NOMO-1 treated with DMSO at 0.1 percent for 48 hours (cell line): ENCODE results near the gene BNIP3.
"Not testable (repeated sequence)": the region's sequence is repeated elsewhere in the genome, so short reads cannot be mapped to it uniquely, and the experiment has no call there.

Experiments used
- DNase-seq: peaks from one replicate; lab custom pipeline; 2025; ENCODE audit not compliant: unreplicated experiment; lab: John Stamatoyannopoulos, UW

The BNIP3 gene

DNA sequence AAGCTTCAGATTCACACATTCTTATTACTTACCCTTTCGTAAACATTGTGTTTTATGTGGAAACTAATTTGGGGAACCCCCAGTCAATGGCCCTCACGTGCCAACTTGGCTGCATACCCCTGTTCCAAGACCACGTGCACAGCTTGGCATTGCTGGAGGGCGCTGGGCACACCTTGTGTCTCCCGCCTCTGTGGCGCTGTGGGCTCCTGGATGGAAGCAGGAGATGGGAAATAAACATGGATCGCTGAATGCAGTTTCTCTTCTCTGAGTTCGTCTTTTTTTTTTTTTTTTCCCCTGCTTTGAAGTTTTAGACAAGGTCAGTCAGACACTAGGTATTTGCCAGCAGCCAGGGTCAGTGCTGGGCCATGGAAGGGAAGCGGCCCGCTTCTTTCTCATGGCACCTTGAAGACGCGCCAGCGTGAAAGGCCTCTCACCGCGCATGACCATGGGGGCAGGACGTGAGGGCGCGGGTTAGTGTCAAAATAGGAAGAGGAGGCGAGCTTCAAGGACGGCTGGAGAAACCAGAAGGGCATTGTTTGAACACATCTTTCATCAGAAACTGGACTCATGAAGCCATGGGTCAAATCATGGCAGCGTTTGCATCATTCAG, 27.3 kb downstream of the BNIP3 start:
- DNase-seq, result no peak

DNA sequence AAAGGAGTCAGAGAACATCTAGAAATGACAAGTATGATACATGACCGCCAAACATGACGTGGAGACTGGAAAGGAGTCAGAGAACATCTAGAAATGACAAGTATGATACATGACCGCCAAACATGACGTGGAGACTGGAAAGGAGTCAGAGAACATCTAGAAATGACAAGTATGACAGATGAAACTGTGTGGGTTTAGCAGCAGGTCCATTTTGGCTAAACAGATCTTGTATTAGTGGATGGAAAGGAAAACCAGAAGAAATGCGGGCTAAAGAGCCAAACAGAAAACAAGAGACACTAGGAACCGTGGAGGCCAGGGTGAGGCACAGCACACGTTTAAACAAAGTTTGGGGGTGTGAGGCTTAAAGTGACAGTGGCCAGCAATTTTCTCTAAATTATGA, 31.8 kb downstream of the BNIP3 start:
- DNase-seq, result not testable (repeated sequence)

DNA sequence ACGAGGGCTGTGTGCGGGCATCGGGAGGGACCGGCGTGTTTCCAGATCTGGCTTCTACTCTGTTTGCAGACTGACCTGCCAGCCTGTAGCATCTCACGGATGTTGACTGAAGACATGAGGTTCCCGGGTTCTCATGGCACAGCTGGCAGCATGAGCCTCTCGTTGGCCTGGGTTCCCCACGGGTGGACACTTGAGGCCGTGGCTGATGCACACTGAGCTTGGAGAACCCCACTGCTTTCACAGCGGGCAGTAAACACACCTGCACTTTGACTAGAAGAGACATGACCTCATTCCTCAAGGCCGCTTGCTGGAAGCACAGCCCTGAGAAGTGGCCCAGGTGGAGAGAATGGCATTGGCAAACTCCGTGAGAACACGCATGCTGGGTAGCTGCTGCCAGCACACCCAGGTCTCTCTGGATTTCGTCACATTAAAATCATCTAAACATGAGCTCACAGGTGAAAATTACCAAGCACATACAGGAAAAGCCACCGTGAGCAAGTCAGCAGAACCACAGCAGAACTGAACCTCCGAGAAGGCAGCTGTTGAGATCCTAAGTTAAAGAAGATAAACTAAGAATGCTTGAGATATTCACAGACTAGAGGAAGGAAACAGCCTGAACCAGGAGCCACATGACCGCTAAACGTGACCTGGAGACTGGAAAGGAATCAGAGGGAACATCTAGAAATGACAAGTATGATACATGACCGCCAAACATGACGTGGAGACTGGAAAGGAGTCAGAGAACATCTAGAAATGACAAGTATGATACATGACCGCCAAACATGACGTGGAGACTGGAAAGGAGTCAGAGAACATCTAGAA, 32.5 kb downstream of the BNIP3 start:
- DNase-seq, result no peak

DNA sequence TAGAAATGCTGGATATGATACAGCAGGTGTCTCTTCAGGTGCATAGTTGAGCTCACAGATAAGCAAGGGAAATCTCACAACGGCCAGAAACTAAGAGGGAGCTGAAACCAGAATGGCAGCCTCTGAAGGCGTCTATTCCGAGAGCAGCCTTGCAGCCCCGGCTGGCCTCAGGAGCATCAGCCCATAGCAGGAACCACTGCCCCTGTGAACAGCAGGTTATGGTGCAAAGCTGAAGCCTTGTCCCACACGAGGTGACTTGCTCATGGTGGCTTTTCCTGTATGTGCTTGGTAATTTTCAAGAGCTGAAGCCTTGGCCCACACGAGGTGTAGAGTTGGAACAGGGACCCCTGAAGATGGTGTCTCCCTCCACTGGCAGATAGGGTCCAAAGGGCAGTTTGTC, 33.2 kb downstream of the BNIP3 start:
- DNase-seq, result no peak

DNA sequence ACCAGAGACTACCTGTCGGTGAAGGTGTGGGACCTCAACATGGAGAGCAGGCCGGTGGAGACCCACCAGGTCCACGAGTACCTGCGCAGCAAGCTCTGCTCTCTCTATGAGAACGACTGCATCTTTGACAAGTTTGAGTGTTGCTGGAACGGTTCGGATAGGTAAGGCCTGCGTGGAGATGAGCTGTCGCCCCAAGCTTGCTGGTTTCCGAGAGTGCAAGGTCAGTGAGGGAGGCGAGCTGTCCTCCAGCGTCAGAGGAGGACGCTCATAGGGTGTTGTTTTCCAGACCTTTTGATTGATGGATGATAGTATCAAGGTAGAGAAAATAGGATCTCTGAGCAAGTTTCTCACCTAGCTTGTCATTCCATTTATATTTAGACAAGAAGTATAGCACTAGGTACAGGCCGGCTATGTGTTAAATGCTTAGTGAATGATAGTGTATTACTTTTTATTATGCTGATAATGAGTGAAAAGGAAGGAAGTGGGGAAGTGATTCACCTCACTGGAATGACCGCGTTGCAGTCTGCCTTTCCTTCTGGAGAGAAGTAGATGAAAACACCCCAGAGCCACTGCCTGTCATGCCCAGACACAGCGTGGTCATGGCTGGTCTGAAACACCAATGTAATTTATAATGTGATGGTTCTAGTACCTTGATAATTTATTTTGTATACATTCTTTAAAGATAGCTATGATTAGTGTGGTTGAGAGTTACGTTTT, 33.9 kb downstream of the BNIP3 start:
- DNase-seq, result no peak

DNA sequence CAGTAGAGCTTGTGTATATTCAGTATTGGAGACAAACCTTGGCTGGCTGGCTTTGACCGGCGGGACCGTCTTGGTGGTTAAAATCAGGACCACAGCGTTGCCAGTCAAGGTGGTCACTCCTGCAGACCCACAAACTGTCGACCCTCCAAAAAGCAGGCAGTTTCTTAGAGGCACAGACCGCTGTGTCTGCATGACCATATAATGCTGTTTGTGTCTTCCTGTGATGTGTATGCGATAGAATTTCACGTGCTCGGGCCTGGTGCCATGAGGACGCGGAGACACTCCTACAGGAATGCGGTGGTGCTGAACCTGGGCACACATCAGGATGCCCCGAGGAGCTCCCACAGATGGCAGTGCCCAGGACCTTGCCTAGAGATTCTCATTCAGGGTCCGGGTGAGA, 34.8 kb downstream of the BNIP3 start:
- DNase-seq, result no peak

DNA sequence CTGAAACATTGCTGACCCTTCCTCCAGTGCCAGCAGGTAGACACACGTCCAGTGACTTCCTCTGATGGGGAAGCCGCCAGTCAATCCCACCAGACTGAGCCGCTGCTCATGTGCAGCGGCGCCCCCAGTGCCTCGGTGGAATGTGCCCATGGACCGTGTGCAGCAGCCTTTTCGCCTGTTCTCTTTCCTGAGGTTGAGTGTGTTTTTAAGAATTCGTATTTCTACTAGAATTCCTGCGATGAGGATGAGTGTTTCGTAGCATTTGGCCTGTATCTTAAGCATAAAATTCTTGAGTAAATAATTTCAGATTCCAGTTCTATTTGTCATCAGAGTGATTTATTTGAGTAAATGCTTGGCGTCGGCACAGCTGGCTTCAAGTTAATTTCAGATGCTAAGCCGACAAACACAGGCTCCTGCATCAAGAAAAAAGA, 35.4 kb downstream of the BNIP3 start:
- no peak for DNase-seq

DNA sequence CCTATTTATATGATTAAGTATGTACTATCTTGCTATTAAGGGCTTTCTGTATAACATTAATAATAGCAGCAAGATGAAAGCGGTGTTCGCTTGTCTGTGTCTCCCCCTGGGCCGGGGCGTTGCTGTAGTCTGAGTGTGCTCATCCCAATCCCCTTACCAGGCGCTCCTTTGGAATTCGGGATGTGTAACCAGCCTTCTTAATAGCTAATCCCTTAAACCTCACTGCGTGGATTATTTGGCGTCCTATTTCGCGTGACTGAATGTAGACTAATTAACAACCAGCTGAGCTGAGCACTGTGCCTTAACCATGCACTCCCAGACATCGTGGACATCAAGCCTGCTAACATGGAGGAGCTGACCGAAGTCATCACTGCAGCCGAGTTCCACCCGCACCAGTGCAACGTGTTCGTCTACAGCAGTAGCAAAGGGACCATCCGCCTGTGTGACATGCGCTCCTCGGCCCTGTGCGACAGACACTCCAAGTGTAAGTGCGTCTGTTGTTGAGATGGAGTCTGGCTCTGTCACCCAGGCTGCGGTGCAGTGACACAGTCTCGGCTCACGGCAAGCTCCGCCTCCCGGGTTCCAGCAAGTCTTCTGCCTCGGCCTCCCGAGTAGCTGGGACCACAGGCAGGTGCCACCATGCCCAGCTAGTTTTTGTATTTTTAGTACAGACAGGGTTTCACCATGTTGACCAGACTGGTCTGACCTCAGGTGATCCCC, 36.6 kb downstream of the BNIP3 start:
- DNase-seq, result no peak

DNA sequence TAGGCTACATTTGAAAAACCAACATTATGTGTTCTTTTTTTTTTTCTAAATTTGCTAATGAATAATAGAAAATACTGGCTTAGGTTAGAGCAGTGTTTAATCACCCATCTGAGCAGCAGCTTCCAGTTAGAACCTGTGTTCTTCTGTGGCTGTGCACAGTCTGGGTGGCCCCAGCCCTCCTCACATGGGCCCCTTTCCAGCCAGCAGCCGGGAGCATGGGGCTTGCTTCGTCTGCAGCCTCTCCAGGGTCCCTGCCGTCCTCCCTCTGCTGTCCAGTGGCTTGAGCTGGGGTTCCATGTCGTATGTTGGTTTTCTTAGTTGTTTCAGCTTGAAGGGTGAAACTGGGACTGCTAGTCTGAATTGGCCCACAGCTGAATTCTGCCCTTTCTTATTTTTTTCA, 37.3 kb downstream of the BNIP3 start:
- DNase-seq, result no peak

DNA sequence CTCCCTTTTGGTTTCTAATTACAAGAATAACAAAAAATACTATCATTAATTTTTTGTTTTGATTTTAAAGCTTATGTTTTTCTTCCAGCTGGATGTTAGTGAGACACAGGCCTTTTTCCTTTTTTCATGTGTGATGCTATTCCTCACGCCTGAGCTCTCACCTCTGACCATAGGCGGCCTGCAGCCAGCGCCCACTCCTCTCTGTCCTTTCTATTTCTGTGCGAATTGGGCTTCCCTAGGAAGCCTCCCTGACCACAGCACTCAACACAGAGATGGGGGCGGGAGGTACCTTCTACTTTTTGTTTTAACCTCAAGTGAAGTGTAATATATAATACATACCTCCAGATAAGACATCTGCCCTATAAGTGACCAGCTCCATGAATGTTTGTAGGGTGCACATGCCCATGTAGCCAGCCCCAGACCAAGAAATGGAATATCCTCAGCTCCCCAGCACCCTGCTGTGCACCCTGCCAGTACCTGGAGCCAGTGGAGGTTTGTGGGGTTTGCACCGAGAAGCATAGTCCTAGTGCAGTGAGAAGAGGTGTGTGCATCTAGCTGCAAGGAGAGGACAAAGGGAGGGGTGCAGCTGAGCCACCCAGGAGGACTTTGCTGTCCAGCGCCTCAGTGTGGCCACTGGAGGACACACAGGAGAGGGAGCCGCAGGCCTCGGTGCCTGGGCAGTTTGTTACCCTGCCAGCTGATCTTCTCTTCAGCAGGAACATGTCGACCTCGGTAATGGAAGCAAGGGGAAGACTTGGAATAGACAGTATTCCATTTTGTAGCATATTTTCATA, 38.5 kb downstream of the BNIP3 start:
- DNase-seq, result no peak

DNA sequence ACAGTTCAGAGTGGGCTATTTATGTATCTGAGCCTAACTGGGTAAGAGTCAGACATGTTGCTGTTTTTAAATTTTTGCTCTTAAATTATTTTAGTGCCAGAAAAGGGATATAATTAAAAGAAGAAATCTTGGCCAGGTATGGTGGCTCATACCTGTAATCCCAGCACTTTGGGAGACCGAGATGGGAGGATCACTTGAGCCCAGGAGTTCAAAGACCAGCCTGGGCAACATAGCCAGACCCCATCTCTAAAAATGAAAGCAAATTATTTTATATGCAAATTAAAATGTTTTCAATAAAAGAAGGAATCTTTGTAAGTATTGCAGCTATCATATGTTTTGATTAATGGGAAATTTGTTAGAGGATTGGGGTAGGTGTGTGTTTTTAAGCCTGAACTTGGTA, 39.3 kb downstream of the BNIP3 start:
- no peak for DNase-seq

DNA sequence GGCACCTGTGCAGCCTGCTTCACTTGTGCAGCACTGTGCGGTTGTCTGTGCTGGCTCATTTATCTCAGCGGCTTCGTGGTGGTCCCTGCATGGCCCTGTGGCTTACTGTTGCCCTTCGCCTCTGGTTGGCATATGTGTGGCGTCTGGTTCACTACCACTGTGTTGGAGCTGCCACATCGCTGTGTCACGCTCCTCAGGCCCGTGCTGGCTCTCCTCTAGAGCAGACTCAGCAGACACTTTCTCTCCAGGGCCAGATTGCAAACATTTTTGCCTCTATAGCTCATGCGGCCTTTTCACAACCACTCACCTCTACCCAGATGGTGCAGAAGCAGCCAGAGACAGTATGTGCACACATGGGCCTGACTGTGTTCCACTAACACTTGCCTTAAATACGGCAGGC, 43.0 kb downstream of the BNIP3 start:
- DNase-seq, result no peak

DNA sequence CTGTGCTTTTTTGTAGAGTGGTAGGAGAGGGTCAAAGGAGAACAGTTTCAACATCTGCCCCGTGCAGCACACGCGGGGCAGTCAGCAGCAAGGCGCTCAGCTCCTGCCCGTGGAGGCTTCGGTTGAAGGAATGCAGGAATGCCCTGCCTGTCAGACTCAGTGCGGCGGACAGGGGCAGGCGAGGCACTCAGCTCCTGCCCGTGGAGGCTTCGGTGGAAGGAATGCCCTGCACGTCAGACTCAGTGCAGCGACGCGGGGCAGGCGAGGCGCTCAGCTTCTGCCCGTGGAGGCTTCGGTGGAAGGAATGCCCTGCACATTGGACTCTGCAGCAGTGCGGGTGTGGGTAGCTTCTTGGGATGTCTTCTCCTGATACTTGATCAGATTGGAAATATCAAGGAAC, 43.9 kb downstream of the BNIP3 start:
- DNase-seq, result no peak

DNA sequence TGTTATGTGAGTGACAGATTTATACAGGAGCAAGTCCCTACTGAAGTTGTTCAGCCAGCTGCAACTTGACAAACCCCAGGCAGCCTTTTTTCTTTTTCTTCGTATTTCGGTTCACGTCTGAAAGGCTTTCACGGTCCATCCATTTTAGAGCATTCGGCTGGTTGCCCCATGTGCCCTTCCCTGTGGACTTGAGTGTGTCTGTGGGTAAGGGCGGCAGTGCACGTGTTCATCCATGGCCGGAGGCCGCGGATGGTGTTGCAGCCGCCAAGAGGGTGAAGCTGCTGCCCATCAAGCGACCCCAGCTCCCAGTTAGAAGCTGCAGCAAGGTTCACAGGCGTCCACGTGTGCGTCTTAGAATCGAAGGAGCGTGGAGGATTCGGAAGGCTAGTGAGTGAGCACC, 45.0 kb downstream of the BNIP3 start:
- no peak for DNase-seq

DNA sequence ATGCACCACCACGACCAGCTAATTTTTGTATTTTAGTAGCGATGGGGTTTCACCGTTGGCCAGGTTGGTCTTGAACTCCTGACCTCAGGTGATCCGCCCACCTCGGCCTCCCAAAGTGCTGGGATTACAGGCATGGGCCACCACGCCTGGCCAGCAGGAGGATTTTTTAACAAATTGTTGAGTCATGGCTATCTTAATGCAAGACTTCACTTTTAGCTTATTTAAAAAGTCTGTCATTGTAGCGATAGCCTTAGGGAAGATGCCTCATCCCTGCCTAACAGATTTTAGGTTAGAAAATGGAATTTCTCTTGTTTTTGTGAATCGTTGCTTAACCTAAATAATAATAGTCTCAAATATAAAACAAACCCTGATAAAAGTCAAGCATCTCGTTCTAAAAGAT, 45.4 kb downstream of the BNIP3 start:
- DNase-seq, result no peak

DNA sequence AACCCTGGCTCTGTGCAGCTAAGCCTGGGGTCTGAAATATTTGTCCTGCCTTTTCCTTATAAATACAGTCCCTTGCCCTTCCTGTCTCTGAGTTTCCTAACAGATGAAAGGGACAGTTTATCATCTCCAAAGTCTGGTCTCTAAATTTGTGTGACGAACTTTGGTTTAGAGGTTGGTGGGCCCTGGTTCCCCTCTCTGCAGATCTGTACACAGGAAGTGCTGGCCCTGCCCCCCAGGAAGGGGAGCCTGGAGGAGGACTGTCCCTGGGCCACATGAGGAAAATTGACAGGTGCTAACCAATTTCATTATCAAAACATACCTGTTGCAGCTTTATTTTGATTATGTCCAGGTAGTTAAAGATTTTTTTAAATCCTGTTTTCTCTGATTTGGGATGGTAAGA, 46.5 kb downstream of the BNIP3 start:
- no peak for DNase-seq

DNA sequence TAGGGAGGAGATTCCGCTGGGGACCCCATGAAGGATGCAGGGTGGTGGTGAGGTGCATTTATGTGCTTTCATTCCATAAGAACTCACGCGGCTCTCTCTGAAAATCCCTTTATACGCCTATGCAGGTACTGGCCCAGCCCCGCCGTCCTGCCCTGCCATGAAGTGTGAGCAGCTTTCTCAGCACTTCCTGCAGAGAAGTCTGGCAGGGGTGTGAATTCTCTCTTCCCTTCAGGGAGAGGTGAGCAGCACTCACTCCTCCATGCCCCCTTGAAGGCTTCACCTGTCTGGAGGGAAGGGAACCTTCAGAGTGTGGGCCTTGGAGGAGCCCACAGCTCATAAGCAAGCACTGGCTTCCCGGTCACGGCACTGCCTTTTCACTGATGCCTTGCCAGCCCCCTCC, 47.0 kb downstream of the BNIP3 start:
- no peak for DNase-seq

DNA sequence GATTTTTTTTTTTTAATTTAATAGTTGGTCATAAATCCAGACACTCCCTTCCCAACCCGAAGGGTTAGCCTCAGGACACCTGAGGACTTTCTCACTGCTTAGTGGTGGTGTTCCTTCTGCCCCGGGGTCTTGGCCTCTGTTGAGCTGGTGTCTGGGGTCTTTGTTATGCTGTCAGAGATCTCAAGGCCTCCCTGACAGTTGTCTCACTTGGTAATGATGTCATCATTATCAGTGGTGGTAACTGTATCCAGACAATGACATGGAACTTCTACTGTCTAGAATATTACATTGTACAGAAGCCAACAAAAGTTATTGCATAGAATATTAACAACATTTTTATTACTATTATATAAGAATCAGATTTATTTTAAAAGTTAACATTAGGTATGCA, 48.0 kb downstream of the BNIP3 start:
- DNase-seq, result no peak

DNA sequence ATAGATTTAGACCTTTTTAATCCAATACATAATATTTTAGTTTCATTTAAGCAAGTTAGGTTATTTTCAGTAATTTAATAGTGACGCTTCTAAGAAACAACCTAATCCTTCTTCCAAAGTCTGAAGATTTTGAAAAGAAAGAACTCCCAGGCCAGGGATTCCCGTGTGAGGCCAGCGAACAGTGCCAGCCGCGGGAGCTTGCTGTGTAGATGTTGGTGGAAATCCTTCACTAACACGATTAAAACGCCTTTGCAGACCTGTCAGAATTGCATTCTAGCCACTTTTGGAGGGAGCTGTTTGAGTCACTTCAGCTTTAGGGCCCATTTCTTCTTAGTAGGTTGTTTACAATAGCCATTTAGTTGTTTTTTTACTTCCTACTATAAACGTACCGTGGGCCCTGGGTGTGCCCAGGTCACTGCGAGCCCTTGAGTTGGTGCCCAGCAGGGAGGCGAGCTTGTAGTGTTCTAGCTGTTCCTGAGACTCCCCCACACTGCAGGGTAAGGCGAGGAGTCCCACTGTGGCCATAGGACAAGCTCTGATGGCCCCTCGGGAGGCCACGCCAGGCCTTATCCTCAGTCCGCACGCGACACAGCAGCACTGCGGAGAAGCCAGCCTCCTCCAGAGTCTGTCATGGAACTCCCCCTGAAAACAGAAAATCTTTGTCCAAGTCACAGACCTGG, 48.6 kb downstream of the BNIP3 start:
- no peak for DNase-seq

DNA sequence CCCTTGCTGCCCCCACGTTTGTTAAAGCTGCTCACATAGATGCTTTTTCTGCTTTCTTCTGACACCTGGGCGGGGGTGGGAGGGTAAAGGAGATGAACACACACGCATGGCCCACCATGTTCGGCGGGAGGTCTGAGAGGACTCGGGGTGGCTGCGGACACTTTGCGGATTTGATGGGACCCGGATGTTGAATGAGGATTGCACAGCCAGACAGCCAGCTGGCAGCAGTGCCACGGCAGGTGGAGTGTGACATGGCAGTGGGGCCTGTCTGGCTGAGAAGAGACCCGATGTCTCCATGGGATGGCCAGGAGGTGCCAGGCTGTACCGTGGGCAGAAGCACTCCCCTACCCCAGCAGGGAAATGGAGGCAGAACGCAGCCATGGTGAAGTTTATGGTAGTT, 49.7 kb downstream of the BNIP3 start:
- DNase-seq, result no peak
